ENCODE results near the gene SUSD2. TPM values are rescaled to one million over a fixed set of nuclear protein-coding genes. Genes with fewer than 3 reads are reported as not detected.
"Not testable (repeated sequence)": the region's sequence is repeated elsewhere in the genome, so short reads cannot be mapped to it uniquely, and the experiment has no call there.

Gene SUSD2
- total and polyA plus RNA-seq, 2 of the 4 experiments (the other 2 are of a cell fraction): 0.18 to 1.6 TPM

DNA sequence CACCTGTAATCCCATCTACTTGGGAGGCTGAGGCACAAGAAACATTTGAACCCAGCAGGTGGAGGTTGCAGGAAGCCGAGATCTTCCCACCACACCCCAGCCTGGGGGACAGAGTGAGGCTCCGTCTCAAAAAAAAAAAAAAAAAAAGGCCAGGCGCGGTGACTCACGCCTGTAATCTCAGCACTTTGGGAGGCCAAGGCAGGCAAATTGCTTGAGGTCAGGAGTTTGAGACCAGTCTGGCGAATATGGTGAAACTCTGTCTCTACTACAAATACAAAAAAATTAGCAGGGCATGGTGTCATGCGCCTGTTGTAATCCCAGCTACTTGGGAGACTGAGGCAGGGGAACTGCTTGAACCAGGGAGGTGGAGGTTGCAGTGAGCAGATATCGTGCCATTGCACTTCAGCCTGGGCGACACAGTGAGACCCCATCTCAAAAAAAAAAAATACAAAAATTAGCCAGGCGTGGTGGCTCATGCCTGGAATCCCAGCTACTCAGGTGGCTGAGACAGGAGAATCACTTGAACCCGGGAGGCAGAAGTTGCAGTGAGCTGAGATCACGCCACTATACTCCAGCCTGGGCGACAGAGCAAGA, 56.9 kb downstream of the SUSD2 start:
- CTCF ChIA-PET; H4K8ac ChIP-seq (ENCODE audit: low read depth in 2 of 2, low read length in 2 of 2); H4K91ac ChIP-seq (ENCODE audit: insufficient read depth, low read depth, low read length); H3K79me1 ChIP-seq (ENCODE audit: low read depth in 1 of 2, low read length in 2 of 2); H2BK15ac ChIP-seq (ENCODE audit: low read depth, low read length); ATAC-seq (ENCODE audit: low read depth); H2AK5ac ChIP-seq (ENCODE audit: low read depth, low read length); H3K9me1 ChIP-seq (ENCODE audit: insufficient read depth, low read length); dilution Hi-C loops (cut with HindIII; ENCODE audit: low sequenced_read_pairs, unreplicated experiment); H3K23ac ChIP-seq (ENCODE audit: low read depth, low read length); intact Hi-C loops (cut with micrococcal nuclease); H3K9ac ChIP-seq (ENCODE audit: low read depth, low read length); H2AFZ ChIP-seq (replicated peaks; ENCODE audit: low read length, poor library complexity); H3K4me2 ChIP-seq (ENCODE audit: low read depth, low read length); H3K36me3 ChIP-seq (ENCODE audit: control insufficient read depth, insufficient read depth, low read length); H4K5ac ChIP-seq (ENCODE audit: low read depth, low read length); H3K4me3 ChIP-seq (ENCODE audit: insufficient read depth, low read depth, low read length); H3K4me1 ChIP-seq (ENCODE audit: control insufficient read depth, insufficient read depth, low read length); H3K14ac ChIP-seq (replicated peaks; ENCODE audit: low read depth, low read length); H3K56ac ChIP-seq (ENCODE audit: extremely low read depth, insufficient read depth, low read length); H3K27me3 ChIP-seq (ENCODE audit: control insufficient read depth, insufficient read depth, low read length); POLR2A ChIA-PET (ENCODE audit: unreplicated experiment); H3K18ac ChIP-seq (ENCODE audit: low read depth, low read length); in situ Hi-C loops (cut with MboI; ENCODE audit: low sequenced_read_pairs); H2BK5ac ChIP-seq (ENCODE audit: low read depth, low read length, poor library complexity, severe bottlenecking); BruUV-seq (replicated peaks); H4K20me1 ChIP-seq (ENCODE audit: insufficient read depth, low read length); H2AK9ac ChIP-seq (replicated peaks; ENCODE audit: low read depth, low read length, poor library complexity); H3K9me3 ChIP-seq (ENCODE audit: control insufficient read depth, insufficient read depth, low read length); DNase-seq; H3K4ac ChIP-seq (ENCODE audit: low read depth, low read length); H3K27ac ChIP-seq (ENCODE audit: insufficient read depth, low read length); H2BK20ac ChIP-seq (ENCODE audit: low read depth, low read length); H2BK120ac ChIP-seq (ENCODE audit: low read depth, low read length): not testable (repeated sequence)
- no CpG with 5 or more reads among the region's 13 CpGs for WGBS, 2 experiments (ENCODE audit: extremely low coverage in 2 of 2, insufficient read length in 1 of 2)

Other genes with a start within 250 kb of the SUSD2 start
- gene GSTT2B, start 220.3 kb upstream of the SUSD2 start, total RNA-seq (2012; rRNA removed): 13.1 and 15.1 TPM in 2 replicates
- 76.7 and 77.0 TPM in 2 replicates for gene GSTT2B, start 220.3 kb upstream of the SUSD2 start, polyA plus RNA-seq (2012; rRNA removed)
- 0.36 and 0.83 TPM in 2 replicates for gene DDTL, start 214.6 kb upstream of the SUSD2 start, total RNA-seq (2012; rRNA removed)
- 1.5 TPM in 2 replicates for gene DDTL, start 214.6 kb upstream of the SUSD2 start, polyA plus RNA-seq (2012; rRNA removed)
- 54.8 and 58.9 TPM in 2 replicates for gene DDT, start 207.0 kb upstream of the SUSD2 start, total RNA-seq (2012; rRNA removed)
- gene DDT, start 207.0 kb upstream of the SUSD2 start, polyA plus RNA-seq (2012; rRNA removed): 151 and 221 TPM in 2 replicates
- gene GSTT2, start 201.4 kb upstream of the SUSD2 start, total RNA-seq (2012; rRNA removed): 1.1 and 1.4 TPM in 2 replicates
- gene GSTT2, start 201.4 kb upstream of the SUSD2 start, polyA plus RNA-seq (2012; rRNA removed): 4.6 and 6.9 TPM in 2 replicates
- gene GSTT4, start 176.0 kb upstream of the SUSD2 start, total RNA-seq (2012; rRNA removed): not detected in 2 replicates
- gene GSTT4, start 176.0 kb upstream of the SUSD2 start, polyA plus RNA-seq (2012; rRNA removed): not detected in 2 replicates
- gene CABIN1, start 170.2 kb upstream of the SUSD2 start, total RNA-seq (2012; rRNA removed): 21.3 and 21.4 TPM in 2 replicates
- gene CABIN1, start 170.2 kb upstream of the SUSD2 start, polyA plus RNA-seq (2012; rRNA removed): 23.3 and 27.6 TPM in 2 replicates
- 0.18 and 0.28 TPM in 2 replicates for gene GGT5, start 63.6 kb downstream of the SUSD2 start, total RNA-seq (2012; rRNA removed)
- 3.1 and 5.8 TPM in 2 replicates for gene GGT5, start 63.6 kb downstream of the SUSD2 start, polyA plus RNA-seq (2012; rRNA removed)
- 44.1 and 45.5 TPM in 2 replicates for gene SPECC1L, start 89.3 kb downstream of the SUSD2 start, total RNA-seq (2012; rRNA removed)
- gene SPECC1L, start 89.3 kb downstream of the SUSD2 start, polyA plus RNA-seq (2012; rRNA removed): 18.4 and 18.7 TPM in 2 replicates
- 0.28 and 0.36 TPM in 2 replicates for gene ADORA2A, start 246.1 kb downstream of the SUSD2 start, total RNA-seq (2012; rRNA removed)
- gene ADORA2A, start 246.1 kb downstream of the SUSD2 start, polyA plus RNA-seq (2012; rRNA removed): 0.76 and 1.1 TPM in 2 replicates

Measured in IMR-90 (cell line).